Measurements from ENCODE around the gene CORO1C. TPM values are rescaled to one million over a fixed set of nuclear protein-coding genes. Genes with fewer than 3 reads are reported as not detected.

The CORO1C gene
- total and polyA plus RNA-seq, 9 of the 15 experiments (the other 6 are each of a cell fraction or from before 2014, with no cell fraction given): 55.2 to 280 (median 150) TPM

DNA sequence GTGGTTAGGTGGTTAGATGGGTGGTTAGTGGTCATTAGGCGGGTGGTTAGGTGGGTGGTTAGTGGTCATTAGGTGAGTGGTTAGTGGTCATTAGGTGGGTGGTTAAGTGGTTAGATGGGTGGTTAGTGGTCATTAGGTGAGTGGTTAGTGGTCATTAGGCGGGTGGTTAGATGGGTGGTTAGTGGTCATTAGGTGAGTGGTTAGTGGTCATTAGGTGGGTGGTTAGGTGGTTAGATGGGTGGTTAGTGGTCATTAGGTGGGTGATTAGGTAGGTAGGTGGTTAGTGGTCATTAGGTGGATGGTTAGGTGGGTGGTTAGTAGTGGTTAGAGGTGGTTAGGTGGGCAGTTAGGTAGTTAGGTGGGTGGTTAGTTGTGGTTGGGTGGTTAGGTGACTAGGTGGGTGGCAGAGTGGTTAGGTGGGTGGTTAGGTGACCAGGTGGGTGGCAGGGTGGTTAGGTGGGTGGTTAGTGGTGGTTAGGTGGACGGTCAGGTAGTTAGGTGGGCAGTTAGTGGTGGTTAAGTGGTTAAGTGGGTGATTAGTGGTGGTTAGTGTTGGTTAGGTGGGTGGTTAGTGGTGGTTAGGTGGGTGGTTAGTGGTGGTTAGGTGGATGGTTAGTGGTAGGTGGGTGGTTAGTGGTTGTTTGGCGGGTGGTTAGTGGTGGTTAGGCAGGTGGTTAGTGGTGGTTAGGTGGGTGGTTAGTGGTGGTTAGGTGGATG, 125.5 kb downstream of the CORO1C start:
- no peak for ATAC-seq
- H4K20me1 ChIP-seq (replicated peaks; ENCODE audit: control insufficient read depth, insufficient read depth, low read length): no peaks in the 10 kb centered on the region
- H3K36me3 ChIP-seq (ENCODE audit: control insufficient read depth, insufficient read depth, low read length): no peaks in the 10 kb centered on the region
- no peaks in the 10 kb centered on the region for H3K9me1 ChIP-seq (ENCODE audit: control insufficient read depth, insufficient read depth, low read length)
- no TSS peak for BruUV-seq (replicated peaks)
- peaks cover 9 to 16% of the 10 kb centered on the region in 2 experiments for H3K4me1 ChIP-seq (replicated peaks in 1 of 2; ENCODE audit: control insufficient read depth in 2 of 2, insufficient read depth in 2 of 2, low read length in 2 of 2)
- no peak overlapping the region for H3K4me3 ChIP-seq
- ChIA-PET CTCF (ENCODE audit: low intra/inter-chr PET ratio) (no interaction called here), POLR2A (no interaction called here)
- FAIRE-seq: no peak
- H3K27me3 ChIP-seq (ENCODE audit: control insufficient read depth in 2 of 2, insufficient read depth in 2 of 2, low read length in 2 of 2): no peaks in the 10 kb centered on the region
- H3K4me2 ChIP-seq (ENCODE audit: insufficient read depth, low read length): no peak overlapping the region
- intact Hi-C loops (cut with micrococcal nuclease): no loop called here
- no peak for DNase-seq (ENCODE audit: extremely low read depth in 1 of 4, low spot score in 3 of 4)
- no peak overlapping the region for H3K9ac ChIP-seq (ENCODE audit: insufficient read depth in 1 of 2, low read depth in 2 of 2, low read length in 2 of 2)
- 40% methylated on average over 3 of the region's 4 CpGs for WGBS (ENCODE audit: insufficient coverage, low coverage, missing lambda C conversion rate)
- no peaks in the 10 kb centered on the region for H3K79me2 ChIP-seq (ENCODE audit: control insufficient read depth, insufficient read depth, low read length)
- no peak overlapping the region for H3K27ac ChIP-seq (ENCODE audit: extremely low read depth, low read depth, low read length)
- in situ Hi-C loops (cut with MboI): no loop called here
- H3K9me3 ChIP-seq (replicated peaks; ENCODE audit: control insufficient read depth, insufficient read depth, low read depth, low read length): no peaks in the 10 kb centered on the region
- no peak overlapping the region for H2AFZ ChIP-seq (ENCODE audit: low read depth, low read length)
- TF ChIP-seq CC2D1A (IDR thresholded peaks at IDR 0.05) (peak; percentile 30; the same call in 1 of the 2 replicates), TRIM24 (IDR thresholded peaks at IDR 0.05) (peak; percentile 42 to 75; a peak in 3 of 4 replicates), RFX7 (CRISPR knock-in tag; IDR thresholded peaks at IDR 0.05) (no peak), BRCA1 (IDR thresholded peaks at IDR 0.05) (peak; percentile 99), BRCA1 (CRISPR knock-in tag; IDR thresholded peaks at IDR 0.05) (no peak), RBM39 (optimal IDR thresholded peaks at IDR 0.05; ENCODE audit: low read depth, low read length) (peak; percentile 80), USF1 (CRISPR knock-in tag; IDR thresholded peaks at IDR 0.05) (0 out of 2 replicates have a peak, but pooled peaks have one; percentile 6), LCOR (CRISPR knock-in tag; IDR thresholded peaks at IDR 0.05) (no peak), BACH1 (tag; IDR thresholded peaks at IDR 0.05) (no peak), ZNF3 (CRISPR knock-in tag; IDR thresholded peaks at IDR 0.05) (no peak), TOE1 (IDR thresholded peaks at IDR 0.05; ENCODE audit: borderline replicate concordance) (peak; percentile 82), TOE1 (CRISPR knock-in tag; IDR thresholded peaks at IDR 0.05; ENCODE audit: borderline replicate concordance, low read depth) (no peak)
- TF ChIP-seq, protein P1, sequence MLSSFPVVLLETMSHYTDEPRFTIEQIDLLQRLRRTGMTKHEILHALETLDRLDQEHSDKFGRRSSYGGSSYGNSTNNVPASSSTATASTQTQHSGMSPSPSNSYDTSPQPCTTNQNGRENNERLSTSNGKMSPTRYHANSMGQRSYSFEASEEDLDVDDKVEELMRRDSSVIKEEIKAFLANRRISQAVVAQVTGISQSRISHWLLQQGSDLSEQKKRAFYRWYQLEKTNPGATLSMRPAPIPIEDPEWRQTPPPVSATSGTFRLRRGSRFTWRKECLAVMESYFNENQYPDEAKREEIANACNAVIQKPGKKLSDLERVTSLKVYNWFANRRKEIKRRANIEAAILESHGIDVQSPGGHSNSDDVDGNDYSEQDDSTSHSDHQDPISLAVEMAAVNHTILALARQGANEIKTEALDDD (IDR thresholded peaks at IDR 0.05): peak; percentile 99
- TF ChIP-seq, protein P2, sequence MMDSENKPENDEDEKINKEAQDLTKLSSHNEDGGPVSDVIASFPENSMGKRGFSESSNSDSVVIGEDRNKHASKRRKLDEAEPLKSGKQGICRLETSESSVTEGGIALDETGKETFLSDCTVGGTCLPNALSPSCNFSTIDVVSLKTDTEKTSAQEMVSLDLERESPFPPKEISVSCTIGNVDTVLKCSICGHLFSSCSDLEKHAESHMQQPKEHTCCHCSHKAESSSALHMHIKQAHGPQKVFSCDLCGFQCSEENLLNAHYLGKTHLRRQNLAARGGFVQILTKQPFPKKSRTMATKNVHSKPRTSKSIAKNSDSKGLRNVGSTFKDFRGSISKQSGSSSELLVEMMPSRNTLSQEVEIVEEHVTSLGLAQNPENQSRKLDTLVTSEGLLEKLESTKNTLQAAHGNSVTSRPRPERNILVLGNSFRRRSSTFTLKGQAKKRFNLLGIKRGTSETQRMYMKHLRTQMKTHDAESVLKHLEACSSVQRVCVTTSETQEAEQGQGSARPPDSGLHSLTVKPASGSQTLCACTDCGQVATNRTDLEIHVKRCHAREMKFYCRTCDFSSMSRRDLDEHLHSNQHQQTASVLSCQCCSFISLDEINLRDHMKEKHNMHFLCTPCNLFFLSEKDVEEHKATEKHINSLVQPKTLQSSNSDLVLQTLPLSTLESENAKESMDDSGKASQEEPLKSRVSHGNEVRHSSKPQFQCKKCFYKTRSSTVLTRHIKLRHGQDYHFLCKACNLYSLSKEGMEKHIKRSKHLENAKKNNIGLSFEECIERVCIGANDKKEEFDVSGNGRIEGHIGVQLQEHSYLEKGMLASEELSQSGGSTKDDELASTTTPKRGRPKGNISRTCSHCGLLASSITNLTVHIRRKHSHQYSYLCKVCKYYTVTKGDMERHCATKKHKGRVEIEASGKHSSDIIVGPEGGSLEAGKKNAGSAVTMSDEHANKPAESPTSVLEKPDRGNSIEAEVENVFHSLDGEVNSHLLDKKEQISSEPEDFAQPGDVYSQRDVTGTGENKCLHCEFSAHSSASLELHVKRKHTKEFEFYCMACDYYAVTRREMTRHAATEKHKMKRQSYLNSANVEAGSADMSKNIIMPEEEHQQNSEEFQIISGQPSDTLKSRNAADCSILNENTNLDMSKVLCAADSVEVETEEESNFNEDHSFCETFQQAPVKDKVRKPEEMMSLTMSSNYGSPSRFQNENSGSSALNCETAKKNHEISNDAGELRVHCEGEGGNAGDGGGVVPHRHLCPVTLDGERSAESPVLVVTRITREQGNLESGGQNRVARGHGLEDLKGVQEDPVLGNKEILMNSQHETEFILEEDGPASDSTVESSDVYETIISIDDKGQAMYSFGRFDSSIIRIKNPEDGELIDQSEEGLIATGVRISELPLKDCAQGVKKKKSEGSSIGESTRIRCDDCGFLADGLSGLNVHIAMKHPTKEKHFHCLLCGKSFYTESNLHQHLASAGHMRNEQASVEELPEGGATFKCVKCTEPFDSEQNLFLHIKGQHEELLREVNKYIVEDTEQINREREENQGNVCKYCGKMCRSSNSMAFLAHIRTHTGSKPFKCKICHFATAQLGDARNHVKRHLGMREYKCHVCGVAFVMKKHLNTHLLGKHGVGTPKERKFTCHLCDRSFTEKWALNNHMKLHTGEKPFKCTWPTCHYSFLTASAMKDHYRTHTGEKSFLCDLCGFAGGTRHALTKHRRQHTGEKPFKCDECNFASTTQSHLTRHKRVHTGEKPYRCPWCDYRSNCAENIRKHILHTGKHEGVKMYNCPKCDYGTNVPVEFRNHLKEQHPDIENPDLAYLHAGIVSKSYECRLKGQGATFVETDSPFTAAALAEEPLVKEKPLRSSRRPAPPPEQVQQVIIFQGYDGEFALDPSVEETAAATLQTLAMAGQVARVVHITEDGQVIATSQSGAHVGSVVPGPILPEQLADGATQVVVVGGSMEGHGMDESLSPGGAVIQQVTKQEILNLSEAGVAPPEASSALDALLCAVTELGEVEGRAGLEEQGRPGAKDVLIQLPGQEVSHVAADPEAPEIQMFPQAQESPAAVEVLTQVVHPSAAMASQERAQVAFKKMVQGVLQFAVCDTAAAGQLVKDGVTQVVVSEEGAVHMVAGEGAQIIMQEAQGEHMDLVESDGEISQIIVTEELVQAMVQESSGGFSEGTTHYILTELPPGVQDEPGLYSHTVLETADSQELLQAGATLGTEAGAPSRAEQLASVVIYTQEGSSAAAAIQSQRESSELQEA (IDR thresholded peaks at IDR 0.05; ENCODE audit: low read depth): 0 out of 2 replicates have a peak, but pooled peaks have one; percentile 14
